ENCODE results near the gene HIGD1A. TPM values are rescaled to one million over a fixed set of nuclear protein-coding genes. Genes with fewer than 3 reads are reported as not detected.

Gene HIGD1A
- total RNA-seq, 1 donor = 184 TPM

DNA sequence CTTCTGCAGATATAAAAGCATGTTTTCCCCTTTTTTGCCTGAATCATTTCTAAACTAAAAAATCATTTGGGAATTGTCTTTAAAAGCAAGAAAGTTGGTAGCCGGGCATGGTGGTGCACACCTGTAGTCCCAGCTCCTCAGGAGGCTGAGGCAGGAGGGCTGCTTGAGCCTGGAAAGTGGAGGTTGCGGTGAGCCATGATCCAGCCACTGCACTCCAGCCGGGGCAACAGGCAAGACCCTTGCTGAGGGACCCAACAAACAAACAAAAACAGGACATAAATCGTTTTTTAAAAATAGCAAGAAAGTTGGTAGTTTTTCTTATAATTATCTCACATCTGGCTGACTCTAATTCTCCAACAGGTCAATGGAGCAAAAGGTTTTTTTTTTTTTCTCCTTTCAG lies 2.5 kb downstream of the HIGD1A start:
- DNase-seq (ENCODE audit: low read depth) = no peak
- no peak overlapping the region for H3K4me3 ChIP-seq (ENCODE audit: low read depth, low read length)
- TF ChIP-seq, protein P1, sequence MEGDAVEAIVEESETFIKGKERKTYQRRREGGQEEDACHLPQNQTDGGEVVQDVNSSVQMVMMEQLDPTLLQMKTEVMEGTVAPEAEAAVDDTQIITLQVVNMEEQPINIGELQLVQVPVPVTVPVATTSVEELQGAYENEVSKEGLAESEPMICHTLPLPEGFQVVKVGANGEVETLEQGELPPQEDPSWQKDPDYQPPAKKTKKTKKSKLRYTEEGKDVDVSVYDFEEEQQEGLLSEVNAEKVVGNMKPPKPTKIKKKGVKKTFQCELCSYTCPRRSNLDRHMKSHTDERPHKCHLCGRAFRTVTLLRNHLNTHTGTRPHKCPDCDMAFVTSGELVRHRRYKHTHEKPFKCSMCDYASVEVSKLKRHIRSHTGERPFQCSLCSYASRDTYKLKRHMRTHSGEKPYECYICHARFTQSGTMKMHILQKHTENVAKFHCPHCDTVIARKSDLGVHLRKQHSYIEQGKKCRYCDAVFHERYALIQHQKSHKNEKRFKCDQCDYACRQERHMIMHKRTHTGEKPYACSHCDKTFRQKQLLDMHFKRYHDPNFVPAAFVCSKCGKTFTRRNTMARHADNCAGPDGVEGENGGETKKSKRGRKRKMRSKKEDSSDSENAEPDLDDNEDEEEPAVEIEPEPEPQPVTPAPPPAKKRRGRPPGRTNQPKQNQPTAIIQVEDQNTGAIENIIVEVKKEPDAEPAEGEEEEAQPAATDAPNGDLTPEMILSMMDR (IDR thresholded peaks at IDR 0.05; ENCODE audit: insufficient read depth, low read depth, low read length) = no peak

- DNase-seq (ENCODE audit: low read depth) = no peak
- no peak overlapping the region for H3K4me3 ChIP-seq (ENCODE audit: low read depth, low read length)
- TF ChIP-seq, protein P1 (IDR thresholded peaks at IDR 0.05; ENCODE audit: insufficient read depth, low read depth, low read length) = no peak
Measured at GRCh38 chr3:42801048-42801620, 3.2 kb downstream of the HIGD1A start.

DNA sequence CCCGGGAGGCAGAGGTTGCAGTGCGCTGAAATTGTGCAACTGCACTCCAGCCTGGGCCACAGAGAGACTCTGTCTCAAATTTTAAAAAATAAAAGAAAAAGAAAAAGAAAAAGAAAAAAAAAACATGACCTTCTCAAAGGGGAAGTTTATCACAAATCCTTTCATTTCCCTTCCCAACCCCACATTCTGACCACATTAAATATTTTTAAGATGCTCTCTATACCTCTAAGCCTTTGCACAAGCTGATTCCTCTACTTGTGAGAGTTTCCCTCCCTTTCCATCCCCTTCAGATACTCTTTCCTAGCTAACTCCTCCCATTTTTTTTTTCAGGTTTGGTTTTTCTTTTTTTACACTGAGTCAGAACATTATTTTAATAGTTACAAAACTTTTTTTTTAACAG lies 4.0 kb downstream of the HIGD1A start:
- no peak for DNase-seq (ENCODE audit: low read depth)
- TF ChIP-seq, protein P1 (IDR thresholded peaks at IDR 0.05; ENCODE audit: insufficient read depth, low read depth, low read length) = no peak
- H3K4me3 ChIP-seq (ENCODE audit: low read depth, low read length) = no peak overlapping the region

GRCh38 chr3:42799376-42799775 lies 4.9 kb downstream of the HIGD1A start:
- TF ChIP-seq, protein P1 (IDR thresholded peaks at IDR 0.05; ENCODE audit: insufficient read depth, low read depth, low read length) = no peak
- no peak for DNase-seq (ENCODE audit: low read depth)
- H3K4me3 ChIP-seq (ENCODE audit: low read depth, low read length) = no peak overlapping the region

DNA sequence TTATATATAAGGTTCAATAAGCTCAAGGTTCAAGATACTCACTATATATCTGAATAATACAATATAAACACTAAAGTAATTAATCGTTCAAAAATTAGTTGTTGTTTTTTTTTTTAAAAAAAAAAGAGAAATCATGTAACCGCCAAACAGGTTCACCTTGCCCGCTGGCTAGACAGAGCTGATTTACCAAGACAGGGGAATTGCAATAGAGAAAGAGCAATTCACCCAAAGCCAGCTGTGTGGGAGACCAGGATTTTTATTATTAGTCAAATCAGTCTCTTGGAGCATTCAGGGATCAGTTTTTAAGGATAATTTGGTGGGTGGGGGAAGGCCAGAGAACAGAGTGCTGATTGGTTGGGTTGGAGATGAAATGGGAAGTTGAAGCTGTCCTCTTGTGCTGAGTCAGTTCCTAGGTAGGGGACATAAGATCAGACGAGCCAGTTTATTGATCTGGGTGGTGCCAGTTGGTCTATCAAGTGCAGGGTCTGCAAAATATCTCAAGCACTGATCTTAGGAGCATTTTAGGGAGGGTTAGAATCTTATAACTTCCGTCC lies 7.9 kb downstream of the HIGD1A start:
- TF ChIP-seq, protein P1 (IDR thresholded peaks at IDR 0.05; ENCODE audit: insufficient read depth, low read depth, low read length) = no peak
- DNase-seq (ENCODE audit: low read depth) = no peak
- H3K4me3 ChIP-seq (ENCODE audit: low read depth, low read length) = no peak overlapping the region

- TF ChIP-seq, protein P1 (IDR thresholded peaks at IDR 0.05; ENCODE audit: insufficient read depth, low read depth, low read length) = no peak
- DNase-seq (ENCODE audit: low read depth) = no peak
- no peak overlapping the region for H3K4me3 ChIP-seq (ENCODE audit: low read depth, low read length)
Measured at GRCh38 chr3:42795621-42796181, 8.6 kb downstream of the HIGD1A start.

All from fibroblast of villous mesenchyme (primary cell).